GM21367 (cell line): ENCODE results near the gene SMYD2.

Experiments used
- ATAC-seq: cut with Tn5 transposase; IDR thresholded peaks from one replicate; pipeline ENCODE4 v1.9.1; 2021; ENCODE audit not compliant: unreplicated experiment

The SMYD2 gene

DNA sequence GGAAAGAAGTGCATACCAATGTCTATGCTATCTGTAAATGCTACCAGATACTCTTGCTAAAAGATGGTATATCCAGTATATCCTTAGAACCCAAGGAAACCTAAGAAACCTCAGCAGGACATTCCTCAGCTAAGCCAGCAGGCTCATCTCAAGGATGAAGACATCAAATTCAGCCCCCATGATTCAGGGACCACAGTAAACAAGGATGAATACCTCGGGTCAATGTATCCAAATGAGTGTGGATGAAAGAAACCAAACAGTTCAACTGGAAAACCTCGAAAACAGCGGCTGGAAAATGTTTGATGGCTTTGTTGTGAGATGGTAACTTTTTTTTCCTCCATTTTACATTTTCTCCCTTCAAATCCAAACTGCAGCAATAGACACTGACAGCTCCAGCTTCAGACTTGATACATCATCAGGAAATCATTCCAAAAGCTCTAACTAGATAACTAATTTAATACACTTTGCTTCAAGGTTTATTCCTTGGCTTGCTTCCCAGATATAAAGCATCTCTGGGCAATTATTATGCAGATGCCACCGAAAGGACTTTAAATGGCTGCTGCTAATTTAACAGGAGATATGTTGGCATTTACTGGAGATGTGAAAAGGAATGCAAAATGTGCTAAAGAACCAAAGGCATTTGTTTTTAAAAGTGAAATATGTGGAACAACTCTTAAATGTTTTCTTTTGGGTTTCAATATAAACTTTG is 73.6 kb downstream of the SMYD2 start:
- ATAC-seq: no peak

DNA sequence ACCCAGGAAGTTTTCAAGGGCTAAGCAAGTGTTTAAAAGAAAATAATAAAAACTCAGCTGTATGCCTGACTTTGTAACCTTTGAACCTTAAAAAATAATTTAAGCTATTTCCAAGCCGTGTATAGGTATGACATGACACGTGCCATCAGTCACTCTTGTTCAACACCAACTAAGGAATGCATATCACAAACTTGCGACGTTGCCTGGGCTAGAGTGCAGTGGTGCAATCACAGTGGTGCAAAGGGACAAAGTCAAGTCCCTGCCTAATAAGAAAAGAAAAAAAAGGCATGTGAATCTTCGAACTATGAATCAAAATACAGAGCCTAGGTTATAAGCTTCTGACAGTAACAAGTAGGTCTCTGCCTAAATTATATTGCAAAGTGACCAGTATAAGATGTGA is 79.2 kb downstream of the SMYD2 start:
- ATAC-seq: no peak

DNA sequence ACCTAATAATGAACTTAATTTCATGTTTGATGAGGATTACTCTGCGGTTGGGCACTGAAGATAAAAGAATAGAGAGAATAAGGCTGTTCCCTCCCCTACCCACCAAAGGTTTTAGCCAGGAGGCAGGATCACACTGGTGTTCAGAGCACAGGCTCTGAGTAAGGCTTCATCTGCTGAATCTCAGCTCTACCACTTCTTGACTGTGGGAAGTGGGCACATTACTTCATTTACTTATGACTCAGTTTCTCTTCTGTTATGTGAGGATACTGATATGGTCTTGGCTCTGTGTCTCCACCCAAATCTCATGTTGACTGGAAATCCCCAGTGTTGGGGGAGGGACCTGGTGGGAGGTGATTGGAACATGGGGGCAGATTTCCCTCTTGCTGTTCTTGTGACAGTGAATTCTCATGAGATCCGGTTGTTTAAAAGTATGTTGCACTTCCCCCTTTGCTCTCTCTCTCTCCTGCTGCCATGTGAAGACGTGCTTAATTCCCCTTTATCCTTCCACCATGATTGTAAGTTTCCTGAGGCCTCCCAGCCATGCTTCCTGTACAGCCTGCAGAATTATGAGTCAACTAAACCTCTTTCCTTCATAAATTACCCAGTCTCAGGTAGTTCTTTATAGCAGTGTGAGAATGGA is 79.7 kb downstream of the SMYD2 start:
- no peak for ATAC-seq

DNA sequence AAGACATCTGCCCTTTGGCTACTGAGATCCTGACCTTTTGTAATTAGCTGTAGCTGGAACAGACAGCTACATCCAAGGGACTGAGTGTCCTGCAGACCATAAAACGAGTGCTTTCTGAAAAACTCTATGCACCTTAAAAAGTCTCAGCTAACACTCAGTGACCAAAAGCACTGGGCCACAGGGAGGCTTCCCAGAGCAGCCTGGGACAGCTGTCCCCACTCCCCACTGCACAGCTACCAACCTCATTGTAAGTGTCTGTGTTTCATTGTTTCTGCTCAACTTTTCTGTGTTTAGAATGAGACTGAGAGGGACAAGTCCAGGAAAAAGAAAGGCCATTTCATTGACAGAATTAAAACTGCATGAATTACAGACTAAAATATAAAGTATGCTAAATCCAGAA is 80.7 kb downstream of the SMYD2 start:
- ATAC-seq: no peak

DNA sequence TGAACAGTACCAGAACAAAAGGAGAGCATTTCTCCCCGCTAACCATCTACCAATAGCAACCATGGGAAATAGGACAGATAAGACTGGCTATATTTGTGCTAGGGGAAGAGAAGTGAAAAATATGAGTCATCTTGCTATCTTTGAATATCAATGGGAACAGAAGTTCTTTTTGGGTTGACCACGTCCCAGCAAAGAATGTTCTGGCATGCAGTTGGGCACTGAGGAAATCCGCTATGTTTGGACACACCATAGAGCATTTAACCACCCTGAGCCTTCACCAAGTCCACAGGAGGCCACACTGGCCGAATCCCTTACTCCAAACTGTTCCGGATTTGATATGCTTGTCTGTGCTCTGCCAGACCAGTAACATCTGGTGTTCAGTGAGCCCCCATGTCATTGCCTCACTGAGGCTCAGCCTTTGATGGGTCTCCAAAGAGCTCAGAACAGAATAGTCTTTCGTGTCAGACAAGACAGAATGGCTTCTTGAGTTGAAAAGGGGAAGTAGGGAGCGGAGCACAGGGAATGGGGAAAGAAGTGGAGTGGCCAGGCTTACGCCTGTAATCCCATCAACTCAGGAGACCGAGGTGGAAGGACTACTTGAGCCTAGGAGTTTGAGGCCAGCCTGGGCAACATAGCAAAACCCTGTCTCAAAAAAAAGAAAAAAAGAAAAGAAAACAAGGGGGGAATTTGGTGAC is 81.4 kb downstream of the SMYD2 start:
- ATAC-seq: no peak

DNA sequence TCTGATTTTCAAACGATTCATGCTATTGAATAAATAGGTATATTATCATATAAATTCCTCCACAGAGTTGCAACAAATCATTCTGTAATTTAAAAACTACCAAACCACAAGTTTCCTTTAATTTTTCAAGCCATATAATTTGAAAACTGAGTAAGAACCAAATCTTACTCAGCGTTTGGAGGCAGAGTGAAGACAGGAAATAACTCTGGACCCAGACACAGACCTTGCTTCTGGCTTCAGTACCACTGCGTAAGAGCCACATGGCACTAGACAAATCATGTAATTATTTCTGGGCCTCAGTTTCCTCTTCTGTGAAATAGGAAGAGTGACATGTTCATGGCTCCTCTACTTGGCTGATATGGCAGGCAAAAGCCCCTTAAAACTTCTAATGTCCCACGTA is 82.4 kb downstream of the SMYD2 start:
- no peak for ATAC-seq

DNA sequence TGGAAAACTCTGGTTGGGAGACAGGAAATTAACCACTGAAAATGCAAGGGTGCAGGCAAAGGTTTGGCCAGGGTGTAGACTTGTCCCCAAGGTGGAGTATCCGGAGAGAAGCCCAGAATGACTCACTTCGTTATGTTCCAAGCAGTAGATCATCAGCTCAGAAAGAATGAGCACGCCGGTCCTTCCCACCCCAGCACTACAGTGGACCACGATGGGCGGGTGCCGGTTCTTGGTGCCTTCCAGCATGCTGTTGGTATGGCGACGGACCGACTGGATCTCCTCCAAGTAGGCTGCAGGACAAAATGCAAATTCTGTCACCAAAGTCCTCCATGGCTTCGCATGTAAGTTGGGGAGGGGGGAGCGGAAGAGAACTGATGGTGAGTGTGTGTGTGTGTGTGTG is 83.4 kb downstream of the SMYD2 start:
- ATAC-seq: no peak

DNA sequence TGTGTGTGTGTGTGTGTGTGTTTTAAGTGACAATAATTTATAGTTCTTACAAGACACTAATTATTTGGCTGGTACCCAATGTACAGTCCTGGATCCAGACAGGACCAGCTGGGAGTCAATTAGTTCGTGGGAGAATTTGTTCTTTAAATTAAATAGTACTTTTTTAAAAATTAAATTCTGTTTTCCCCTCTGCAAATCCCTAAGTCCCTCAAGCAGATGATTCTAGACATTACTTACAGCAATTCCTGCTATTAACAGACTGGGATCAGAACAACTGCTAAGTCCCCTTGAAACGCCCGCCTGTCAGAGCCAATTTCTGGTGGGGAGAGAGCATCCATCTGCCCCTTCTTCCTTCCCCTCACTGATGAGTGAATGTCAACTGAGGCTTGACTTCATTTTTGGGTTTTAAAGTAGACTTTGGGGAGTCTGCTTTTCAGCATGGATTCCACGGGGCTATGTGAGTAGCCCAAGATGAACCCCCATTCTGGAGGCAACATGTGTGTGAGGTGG is 83.9 kb downstream of the SMYD2 start:
- ATAC-seq: no peak

DNA sequence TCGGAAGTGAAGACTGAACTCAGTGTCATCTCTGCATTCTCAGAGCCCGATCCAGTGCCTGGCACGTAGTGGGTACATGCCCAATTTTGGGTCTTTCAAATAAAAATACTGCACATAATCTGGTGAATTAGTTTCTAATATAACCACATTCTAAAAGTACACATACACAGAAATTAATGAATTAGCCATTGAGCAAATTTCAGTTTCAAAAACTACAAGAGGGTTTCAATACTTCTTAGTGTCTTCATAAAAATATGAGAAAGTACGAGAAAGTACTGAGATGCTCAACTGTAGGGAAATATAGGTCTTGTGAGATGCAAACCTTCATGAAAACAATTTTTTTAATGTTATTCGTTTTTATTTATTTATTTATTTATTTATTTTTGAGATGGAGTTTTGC is 86.9 kb downstream of the SMYD2 start:
- ATAC-seq: no peak

DNA sequence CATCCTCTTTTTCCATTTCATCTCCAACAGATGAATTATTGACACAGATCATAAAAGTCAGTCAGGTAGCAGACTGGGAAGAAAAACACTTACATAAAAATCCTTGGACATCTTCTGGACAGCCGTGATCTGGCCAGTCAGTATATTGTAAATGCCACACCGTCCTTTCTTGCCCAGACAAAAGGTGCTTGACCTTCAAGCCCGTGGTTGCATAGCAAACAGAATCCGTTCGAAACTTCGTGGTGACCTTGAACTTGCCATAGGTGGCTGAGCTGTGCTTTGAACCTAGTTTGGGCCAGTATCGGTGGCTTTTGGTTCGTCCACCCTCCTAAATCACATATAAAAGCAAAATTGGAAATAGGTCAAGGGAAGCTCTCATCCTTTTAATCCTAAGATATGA is 88.4 kb downstream of the SMYD2 start:
- no peak for ATAC-seq

DNA sequence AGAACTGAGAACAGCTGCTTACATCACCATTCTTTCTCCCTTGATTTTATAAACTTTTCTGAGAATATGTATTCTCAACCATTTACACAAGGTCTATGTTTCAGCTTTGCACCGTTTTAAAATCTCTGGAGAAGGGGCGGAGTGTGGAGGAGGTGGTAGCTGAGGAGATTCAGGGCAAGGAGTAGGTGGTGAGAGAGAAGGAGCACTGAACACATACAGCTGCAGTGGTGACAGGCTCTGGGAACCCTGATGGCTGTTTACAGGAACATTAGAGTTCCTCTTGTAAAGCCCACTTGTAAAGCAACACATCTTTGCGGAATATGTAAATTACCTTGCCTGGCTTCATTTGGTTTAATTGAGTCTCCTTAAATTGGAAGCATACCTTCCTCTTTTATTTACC is 89.7 kb downstream of the SMYD2 start:
- ATAC-seq: no peak

DNA sequence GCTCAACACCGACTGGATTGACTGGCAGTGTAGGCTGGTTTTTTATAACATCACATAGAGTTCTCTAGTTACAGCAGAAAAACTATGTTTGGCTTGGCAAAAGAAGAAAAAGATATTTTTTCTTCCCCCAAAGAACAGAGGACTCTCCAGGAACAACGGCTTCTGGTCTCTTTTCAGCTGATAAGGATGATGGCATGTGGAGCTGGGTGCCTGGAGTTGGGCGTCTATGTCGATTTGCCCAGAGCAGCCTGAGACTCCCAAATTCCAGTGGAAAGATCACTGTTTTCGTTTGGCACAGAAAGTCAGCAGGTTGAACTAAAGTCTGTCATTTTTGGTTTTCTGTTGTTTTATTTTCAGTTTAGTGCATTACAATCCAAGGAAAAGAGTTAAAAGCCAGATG is 91.1 kb downstream of the SMYD2 start:
- ATAC-seq: no peak

DNA sequence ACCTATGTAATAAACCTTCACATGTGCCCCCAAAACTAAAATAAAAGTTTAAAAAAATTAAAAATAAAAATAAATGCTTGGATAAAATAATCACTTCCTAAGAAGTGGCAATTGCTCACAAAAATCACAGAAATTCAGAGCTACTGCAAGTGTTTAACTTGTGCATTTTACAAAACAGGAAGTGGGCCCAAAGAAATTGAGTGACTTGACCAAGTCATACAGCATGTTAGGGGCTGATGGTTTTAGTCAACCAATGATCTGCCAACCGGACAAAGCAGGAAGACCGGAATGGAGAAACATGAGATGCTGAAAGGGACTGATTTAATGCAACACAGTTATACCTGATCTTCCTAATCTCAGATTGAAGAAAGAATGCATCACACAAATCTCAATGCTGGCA is 96.5 kb downstream of the SMYD2 start:
- no peak for ATAC-seq

DNA sequence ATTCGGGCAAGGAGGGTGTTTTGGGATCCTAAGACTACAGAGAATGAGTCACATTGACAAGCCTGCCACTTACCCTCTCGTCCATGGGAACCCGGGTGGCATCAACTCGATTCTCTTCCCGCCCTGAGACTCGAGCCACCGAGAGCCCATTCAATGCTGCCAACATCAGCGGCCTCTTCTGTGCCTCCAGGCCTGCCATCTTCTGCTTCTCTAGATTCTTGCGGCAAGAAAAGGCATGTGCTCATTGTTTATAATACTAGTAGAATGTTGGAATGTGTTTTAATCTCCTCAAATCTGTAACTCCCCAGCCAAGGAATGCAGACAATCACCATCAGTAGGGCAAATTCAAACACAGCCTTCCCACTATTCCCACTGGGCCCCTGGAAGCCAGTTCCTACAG is 96.9 kb downstream of the SMYD2 start:
- no peak for ATAC-seq

DNA sequence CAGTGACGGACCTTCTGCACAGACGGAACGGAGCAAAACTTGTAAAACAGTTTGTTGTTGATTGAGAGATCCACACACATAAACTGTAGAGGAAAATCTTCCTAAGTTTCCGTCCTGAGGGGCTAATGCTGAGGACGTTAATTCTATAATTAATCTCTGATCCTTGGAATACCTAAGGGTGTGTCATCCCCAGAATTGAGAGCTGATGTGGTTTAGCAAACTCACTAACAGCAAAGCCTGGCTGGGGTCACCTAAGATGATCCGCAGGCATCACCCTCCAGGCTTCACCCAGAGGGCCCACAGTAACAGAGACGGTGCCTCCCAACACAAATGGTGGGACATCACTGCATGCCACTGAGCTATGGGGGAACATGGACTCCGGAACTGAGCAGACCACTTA is 97.5 kb downstream of the SMYD2 start:
- no peak for ATAC-seq

DNA sequence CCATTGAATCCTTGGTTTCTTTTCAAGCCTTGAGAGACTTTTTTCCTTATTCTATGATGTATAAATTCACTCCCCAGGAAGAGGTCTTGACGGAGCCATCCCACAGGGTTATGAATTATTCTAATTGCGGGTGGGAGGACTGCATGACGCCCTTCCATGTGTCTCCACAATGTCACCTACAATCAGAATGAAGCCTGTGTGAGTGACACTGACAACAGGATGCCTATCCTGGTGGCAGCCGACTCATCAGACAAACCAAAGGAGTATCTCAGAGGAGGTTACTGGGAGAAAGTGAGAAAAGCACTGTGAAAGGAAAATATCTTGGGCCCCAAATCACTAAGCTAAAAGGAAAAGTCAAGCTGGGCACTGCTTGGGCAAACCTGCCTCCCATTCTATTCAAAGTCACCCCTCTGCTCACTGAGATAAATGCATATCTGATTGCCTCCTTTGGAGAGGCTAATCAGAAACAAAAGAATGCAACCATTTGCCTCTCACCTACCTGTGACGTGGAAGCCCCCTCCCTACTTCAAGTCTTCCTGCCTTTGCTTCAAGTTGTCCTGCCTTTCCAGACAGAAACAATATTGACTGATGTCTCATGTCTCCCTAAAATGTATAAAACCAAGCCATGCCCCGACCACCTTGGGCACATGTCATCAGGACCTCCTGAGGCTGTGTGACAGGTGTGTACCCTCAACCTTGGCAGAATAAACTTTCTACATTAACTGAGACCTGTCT is 98.4 kb downstream of the SMYD2 start:
- ATAC-seq: no peak

DNA sequence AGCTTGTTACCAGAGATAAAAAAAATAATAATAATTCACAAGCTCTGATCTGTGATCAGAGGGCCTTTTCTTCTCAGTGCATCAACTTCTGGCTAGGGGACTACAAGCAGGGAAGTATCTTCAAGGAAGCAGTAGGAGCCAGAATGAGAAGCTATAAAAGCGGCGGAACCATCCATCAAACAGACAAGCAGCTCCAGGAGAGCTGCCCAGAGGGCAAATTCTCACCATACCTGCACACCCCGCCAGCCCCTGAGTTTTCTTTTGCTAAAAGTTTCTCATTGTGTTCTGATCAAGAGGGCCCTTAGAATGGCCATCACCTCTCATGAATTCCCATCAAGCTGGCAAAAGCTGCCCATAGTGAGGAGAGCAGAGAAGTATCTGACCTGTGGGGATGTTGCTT is 99.4 kb downstream of the SMYD2 start:
- no peak for ATAC-seq

DNA sequence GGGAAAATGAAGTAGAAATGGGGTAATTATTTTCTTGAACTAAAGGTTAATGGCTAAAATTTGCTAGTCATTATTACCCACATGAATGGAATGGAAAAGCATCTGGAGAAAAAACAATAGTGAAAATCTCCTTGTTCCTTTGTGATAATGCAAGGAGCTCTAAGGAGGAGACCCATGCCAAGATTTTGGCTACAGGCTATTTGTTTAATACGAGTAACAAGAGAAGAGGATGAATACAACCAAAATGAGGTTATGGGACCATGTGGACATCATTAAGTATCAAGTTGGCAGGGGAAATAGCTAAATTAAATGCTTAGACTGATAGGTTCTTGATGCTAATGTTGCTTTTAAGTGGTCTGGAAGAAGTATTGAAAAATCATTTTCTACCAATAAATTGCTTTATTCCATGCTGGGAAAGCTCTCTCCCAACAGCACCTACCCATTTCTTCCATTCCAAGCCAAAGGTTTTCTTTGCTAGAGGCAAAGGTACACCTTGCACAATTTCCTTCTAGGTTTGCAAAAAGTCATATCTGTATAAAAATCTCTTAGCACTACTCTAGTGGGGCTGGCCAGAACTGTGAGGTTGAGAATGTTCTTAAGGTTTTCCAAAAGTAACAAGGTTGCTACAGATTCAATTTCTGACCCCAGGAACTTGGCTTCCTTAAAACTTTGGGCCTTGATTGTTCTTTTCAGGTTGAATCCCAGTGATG is 100.2 kb downstream of the SMYD2 start:
- ATAC-seq: no peak

DNA sequence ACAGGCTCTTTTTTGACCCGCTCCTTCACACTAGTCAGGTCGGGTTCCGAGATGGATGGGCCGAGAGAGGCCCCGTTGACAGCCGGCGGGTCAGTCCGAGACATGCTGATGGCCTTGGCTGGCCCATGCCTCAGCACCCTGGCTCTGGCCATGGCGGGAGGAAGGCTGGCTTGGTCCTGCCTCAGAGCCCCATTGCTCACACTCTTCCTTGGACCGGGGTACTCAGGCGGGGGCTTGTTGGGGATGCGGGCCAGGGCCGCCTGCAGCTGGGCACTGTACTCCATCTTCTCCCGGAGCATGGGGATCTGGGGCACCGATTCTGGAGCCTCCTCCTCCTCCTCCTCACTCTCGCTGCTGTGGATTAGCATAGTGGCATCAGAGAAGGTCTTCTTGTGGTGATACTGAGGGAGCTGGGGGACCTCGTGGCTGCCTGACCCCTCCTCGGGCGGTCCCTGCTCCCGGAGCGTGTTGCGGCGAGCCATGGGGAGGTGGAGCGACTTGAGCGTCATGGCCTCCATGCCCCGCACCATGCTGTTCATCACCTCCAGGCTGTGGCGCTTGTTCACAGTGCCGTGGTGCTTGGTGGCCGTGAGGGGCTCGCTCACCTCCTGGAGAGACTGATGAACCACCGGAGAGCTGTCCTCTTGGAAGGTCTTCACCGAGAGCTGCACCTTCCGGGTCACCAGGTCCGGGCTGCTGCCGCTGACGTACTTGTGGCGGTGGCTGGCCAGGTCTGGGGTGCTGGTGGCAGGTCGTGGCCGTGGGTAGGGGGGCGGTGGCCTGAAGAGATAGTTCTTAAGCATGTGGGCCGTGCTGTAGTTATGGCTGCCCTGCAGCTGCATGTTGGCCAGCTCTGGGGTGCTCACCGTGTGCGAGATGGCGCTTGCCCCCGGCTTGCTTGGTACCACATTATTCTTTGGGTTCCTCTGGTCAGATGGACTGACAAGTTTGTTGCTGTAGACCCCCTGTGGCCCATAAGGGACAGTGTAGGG is 102.7 kb downstream of the SMYD2 start:
- no peak for ATAC-seq
